DND-41 (cell line): ENCODE data around the gene SRPK2.

Experiments
- ATAC-seq: fragments of 200-7000 bp; cut with Tn5 transposase; 3 replicates; pipeline ENCODE4 v1.9.1; 2021; ENCODE audit warnings: low read depth; ENCODE audit not compliant: insufficient read depth
- DNase-seq: peaks from one replicate; pipeline ENCODE4 v3.0.0-alpha.2; 2020
- H2AFZ ChIP-seq: 2 replicates; pipeline ENCODE4 v1.6.0; 2012; ENCODE audit warnings: low read depth, low read length
- H3K27ac ChIP-seq: 2 replicates; pipeline ENCODE4 v1.5.1; 2012; ENCODE audit warnings: low read length, inconsistent platforms
- H3K27me3 ChIP-seq: fragments of 200-600 bp; sonication (generic); 2 replicates; pipeline ENCODE4 v1.6.0; 2012; ENCODE audit warnings: low read length, mild to moderate bottlenecking, inconsistent platforms; ENCODE audit not compliant: insufficient read depth, poor library complexity
- H3K36me3 ChIP-seq: 2 replicates; pipeline ENCODE4 v1.5.1; 2012; ENCODE audit warnings: low read length, inconsistent platforms; ENCODE audit not compliant: insufficient read depth
- H3K4me1 ChIP-seq: 2 replicates; pipeline ENCODE4 v1.5.1; 2012; ENCODE audit warnings: mild to moderate bottlenecking, low read length; ENCODE audit not compliant: insufficient read depth
- H3K4me2 ChIP-seq: 2 replicates; pipeline ENCODE4 v1.6.0; 2012; ENCODE audit warnings: mild to moderate bottlenecking, moderate library complexity, low read length, inconsistent platforms; ENCODE audit not compliant: insufficient read depth
- H3K4me3 ChIP-seq, 2 experiments: fragments of 200-600 bp in 1 of 2; shearing (Covaris generic) in 1 of 2; 2 replicates each; pipeline ENCODE4 v1.5.1; 2012 to 2016; ENCODE audit warnings: inconsistent platforms in 2 of 2, low read length in 2 of 2, mild to moderate bottlenecking in 2 of 2, low read depth in 1 of 2, moderate library complexity in 1 of 2
- H3K79me2 ChIP-seq: 2 replicates; pipeline ENCODE4 v1.6.0; 2012; ENCODE audit warnings: low read length, inconsistent platforms; ENCODE audit not compliant: insufficient read depth
- H3K9ac ChIP-seq: 2 replicates; pipeline ENCODE4 v1.6.0; 2012; ENCODE audit warnings: low read depth, mild to moderate bottlenecking, inconsistent platforms, low read length, moderate library complexity
- H3K9me3 ChIP-seq: 2 replicates; pipeline ENCODE4 v1.5.1; 2012; ENCODE audit warnings: low read length, moderate library complexity, mild to moderate bottlenecking, inconsistent platforms; ENCODE audit not compliant: insufficient read depth, severe bottlenecking
- H4K20me1 ChIP-seq: 2 replicates; pipeline ENCODE4 v1.6.0; 2012; ENCODE audit warnings: low read length; ENCODE audit not compliant: insufficient read depth
- CTCF ChIP-seq: IDR thresholded peaks from 2 replicates; pipeline ENCODE4 v1.5.1; 2012; ENCODE audit warnings: borderline replicate concordance, low read length, moderate library complexity, mild to moderate bottlenecking; ENCODE audit not compliant: poor library complexity, severe bottlenecking; ENCODE audit errors: extremely low read depth
- EZH2 ChIP-seq: IDR thresholded peaks from 3 replicates; pipeline ENCODE4 v1.6.1; 2012; ENCODE audit warnings: borderline replicate concordance, low read depth, mild to moderate bottlenecking, moderate library complexity, low read length, inconsistent platforms; ENCODE audit not compliant: severe bottlenecking

Gene SRPK2

GRCh38 chr7:105389088-105389650, 448 bp upstream of the SRPK2 start:
- peaks cover 7% of the 10 kb centered on the region for H3K36me3 ChIP-seq
- peak overlapping the region; percentile 41; the same call in 1 of the 2 replicates for H3K9ac ChIP-seq
- no peak overlapping the region for H3K27ac ChIP-seq
- peak overlapping the region; percentile 74 for H3K4me2 ChIP-seq
- peaks cover 40% of the 10 kb centered on the region for H3K79me2 ChIP-seq
- H3K27me3 ChIP-seq: no peaks in the 10 kb centered on the region
- ATAC-seq (peak; percentile 3; the same call in 1 of the 3 replicates), DNase-seq (peak; percentile 20)
- H4K20me1 ChIP-seq: peaks cover 19% of the 10 kb centered on the region
- peaks cover 26% of the 10 kb centered on the region for H3K4me1 ChIP-seq
- H3K9me3 ChIP-seq: no peaks in the 10 kb centered on the region
- H2AFZ ChIP-seq: peak overlapping the region; percentile 63
- TF ChIP-seq EZH2 (no peak), CTCF (no peak)
- peak overlapping the region in 1 of 2 experiments; percentile 44; a peak in 2 of 4 replicates for H3K4me3 ChIP-seq

- Histone ChIP-seq H2AFZ (peak overlapping the region; percentile 54), H3K4me1 (peaks cover 29% of the 10 kb centered on the region), H3K9me3 (no peaks in the 10 kb centered on the region), H3K4me2 (peak overlapping the region; percentile 74), H3K36me3 (peaks cover 7% of the 10 kb centered on the region), H3K27ac (peak overlapping the region; percentile 52), H3K27me3 (no peaks in the 10 kb centered on the region), H3K4me3 (peak overlapping the region; percentile 60 to 71), H3K79me2 (peaks cover 55% of the 10 kb centered on the region), H3K9ac (peak overlapping the region; percentile 91), H4K20me1 (peaks cover 19% of the 10 kb centered on the region)
- DNase-seq (peak; percentile 59), ATAC-seq (peak; percentile 52)
- TF ChIP-seq EZH2: no peak
- peak; percentile 29 for TF ChIP-seq CTCF
Measured at GRCh38 chr7:105387508-105388355, 989 bp downstream of the SRPK2 start.

GRCh38 chr7:105377903-105378302, 10.8 kb downstream of the SRPK2 start:
- H3K4me2 ChIP-seq: no peak overlapping the region
- peaks cover 39% of the 10 kb centered on the region; the same call in 1 of the 2 replicates for H4K20me1 ChIP-seq
- no peak overlapping the region for H3K9ac ChIP-seq
- H3K9me3 ChIP-seq: no peaks in the 10 kb centered on the region
- no peaks in the 10 kb centered on the region for H3K4me1 ChIP-seq
- DNase-seq (no peak), ATAC-seq (no peak)
- no peaks in the 10 kb centered on the region for H3K27me3 ChIP-seq
- no peak overlapping the region for H3K27ac ChIP-seq
- TF ChIP-seq CTCF (no peak), EZH2 (no peak)
- H3K4me3 ChIP-seq: no peak overlapping the region
- peaks cover 100% of the 10 kb centered on the region for H3K79me2 ChIP-seq
- H2AFZ ChIP-seq: no peak overlapping the region
- no peaks in the 10 kb centered on the region; the same call in 1 of the 2 replicates for H3K36me3 ChIP-seq
